ENCODE results near the gene RRP1.

DNA sequence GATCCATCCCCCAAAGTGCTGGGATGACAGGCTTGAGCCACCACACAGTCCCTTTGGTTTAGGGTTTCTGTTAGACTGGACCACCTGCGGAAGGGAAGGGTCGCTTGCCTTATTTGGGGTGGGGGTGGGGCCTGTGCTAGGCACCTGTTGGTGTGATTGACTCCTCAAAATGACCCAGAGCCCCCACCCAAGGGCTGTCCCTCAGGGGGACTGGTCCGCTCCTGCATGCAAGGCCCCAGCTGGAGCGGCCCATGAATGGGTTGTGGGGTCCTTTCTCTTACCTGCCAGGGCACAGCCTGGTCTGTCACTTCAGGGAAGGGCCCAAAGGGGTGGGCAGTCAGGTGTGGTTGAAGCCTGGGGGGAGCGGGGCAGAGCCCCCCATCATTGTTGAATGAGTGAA, 11.4 kb upstream of the RRP1 start:
- TF ChIP-seq ZNF24 (IDR thresholded peaks at IDR 0.05) (no peak), POLR2AphosphoS5 (IDR thresholded peaks at IDR 0.05; ENCODE audit: low read length) (no peak), EZH2 (IDR thresholded peaks at IDR 0.05; ENCODE audit: borderline replicate concordance, control insufficient read depth, low read depth, low read length) (no peak), MTA3 (IDR thresholded peaks at IDR 0.05; ENCODE audit: borderline replicate concordance, low read length) (no peak), RAD51 (IDR thresholded peaks at IDR 0.05) (no peak), FOXM1 (IDR thresholded peaks at IDR 0.05; ENCODE audit: low read depth, low read length) (no peak), JUNB (IDR thresholded peaks at IDR 0.05) (no peak), SMC3 (IDR thresholded peaks at IDR 0.05; ENCODE audit: borderline replicate concordance, low read length) (no peak), PAX8 (IDR thresholded peaks at IDR 0.05) (no peak)
- TF ChIP-seq, protein P1, sequence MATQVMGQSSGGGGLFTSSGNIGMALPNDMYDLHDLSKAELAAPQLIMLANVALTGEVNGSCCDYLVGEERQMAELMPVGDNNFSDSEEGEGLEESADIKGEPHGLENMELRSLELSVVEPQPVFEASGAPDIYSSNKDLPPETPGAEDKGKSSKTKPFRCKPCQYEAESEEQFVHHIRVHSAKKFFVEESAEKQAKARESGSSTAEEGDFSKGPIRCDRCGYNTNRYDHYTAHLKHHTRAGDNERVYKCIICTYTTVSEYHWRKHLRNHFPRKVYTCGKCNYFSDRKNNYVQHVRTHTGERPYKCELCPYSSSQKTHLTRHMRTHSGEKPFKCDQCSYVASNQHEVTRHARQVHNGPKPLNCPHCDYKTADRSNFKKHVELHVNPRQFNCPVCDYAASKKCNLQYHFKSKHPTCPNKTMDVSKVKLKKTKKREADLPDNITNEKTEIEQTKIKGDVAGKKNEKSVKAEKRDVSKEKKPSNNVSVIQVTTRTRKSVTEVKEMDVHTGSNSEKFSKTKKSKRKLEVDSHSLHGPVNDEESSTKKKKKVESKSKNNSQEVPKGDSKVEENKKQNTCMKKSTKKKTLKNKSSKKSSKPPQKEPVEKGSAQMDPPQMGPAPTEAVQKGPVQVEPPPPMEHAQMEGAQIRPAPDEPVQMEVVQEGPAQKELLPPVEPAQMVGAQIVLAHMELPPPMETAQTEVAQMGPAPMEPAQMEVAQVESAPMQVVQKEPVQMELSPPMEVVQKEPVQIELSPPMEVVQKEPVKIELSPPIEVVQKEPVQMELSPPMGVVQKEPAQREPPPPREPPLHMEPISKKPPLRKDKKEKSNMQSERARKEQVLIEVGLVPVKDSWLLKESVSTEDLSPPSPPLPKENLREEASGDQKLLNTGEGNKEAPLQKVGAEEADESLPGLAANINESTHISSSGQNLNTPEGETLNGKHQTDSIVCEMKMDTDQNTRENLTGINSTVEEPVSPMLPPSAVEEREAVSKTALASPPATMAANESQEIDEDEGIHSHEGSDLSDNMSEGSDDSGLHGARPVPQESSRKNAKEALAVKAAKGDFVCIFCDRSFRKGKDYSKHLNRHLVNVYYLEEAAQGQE (IDR thresholded peaks at IDR 0.05; ENCODE audit: low read depth, low read length): no peak

All from GM12878 (cell line).